H4 (cell line): Measurements from ENCODE around the gene BMP7. TPM values are rescaled to one million over a fixed set of nuclear protein-coding genes. Genes with fewer than 3 reads are reported as not detected.
A peak's percentile ranks its signal among the peaks of the same experiment; 100 is the strongest.

Experiments used
- DNase-seq: peaks from one replicate; pipeline ENCODE4 v3.0.0-alpha.2; 2015; ENCODE audit warnings: low spot score
- total RNA-seq: library from RNA; depleted of rRNA; stranded (reverse); fragments of >200 nt; shearing (Covaris generic); gene quantifications from 2 replicates; pipeline ENCODE4 v1.2.3, GENCODE V29; 2014; rRNA removed

The BMP7 gene
- total RNA-seq, result 11.3 and 11.8 TPM in 2 replicates

DNA sequence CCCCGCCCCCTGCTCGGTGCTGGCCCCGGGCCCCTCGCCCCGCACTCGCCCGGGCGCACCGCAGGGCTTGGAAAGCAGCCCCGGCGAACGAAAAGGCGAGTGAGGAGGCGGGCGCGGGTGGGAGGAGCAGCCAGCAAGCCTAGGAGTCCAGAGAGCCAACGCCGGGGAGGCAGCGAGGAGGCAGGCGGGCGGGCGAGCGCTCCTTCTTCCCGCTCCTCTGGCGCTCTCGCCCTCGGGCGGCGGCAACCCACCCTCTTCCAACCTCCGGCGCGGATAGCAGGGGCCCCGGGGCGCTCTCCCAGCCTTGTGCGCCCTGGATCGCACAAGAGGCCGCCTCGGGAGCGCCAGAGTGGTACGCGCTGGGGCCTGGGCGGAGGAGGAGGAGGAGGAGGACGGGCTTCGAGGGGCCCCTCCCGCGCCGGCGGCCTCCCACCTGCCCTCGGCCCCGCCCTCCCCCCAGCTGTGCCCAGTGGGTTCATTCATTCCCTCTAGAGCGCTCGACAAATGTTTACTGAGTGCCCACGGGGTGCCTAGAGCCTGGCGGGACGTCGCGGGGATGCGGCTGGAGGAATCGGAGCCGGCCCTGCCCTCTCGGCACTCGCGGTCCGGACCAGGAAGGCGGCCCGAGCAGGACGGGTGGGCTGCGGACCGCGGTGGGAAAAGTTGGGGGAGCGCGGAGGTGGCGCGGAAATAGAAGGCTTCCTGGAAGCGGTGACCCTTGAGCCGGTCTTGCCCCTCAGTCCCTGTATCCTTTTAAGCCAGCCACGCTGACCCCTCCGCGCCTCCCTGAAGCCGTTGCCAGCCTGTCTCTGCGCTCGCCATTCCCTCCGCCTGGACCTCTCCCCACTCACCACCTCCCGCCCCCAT, at the start of gene BMP7:
Gene BMP7, minus strand, starts transcription at position 351 of the 867 bp plus-strand sequence. CDS start 519 bp downstream, outside the sequence.
- peak; percentile 28 for DNase-seq

DNA sequence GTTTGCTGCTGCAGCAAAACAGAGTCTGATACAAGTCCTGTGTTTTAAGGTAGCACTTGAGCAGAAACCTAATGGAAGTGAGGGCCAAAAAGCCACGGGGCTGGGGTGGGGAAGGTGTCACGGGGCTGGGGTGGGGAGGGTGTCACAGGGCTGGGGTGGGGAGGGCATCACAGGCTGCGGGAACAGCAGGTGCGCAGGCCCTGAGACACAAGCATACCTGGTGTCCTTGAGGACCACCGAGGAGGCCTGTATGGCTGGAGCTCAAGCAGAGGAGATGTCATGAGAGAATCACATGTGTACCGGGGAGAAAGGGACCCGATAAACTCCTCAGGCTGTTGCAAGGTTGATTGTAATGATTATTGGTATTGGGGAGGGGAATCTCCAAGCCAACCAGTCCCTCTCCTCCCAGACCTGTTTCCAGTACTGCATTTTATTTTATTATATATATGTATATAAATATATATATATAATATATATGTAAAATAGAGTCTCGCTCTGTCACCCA, 49.6 kb upstream of the BMP7 start:
- DNase-seq, result no peak

DNA sequence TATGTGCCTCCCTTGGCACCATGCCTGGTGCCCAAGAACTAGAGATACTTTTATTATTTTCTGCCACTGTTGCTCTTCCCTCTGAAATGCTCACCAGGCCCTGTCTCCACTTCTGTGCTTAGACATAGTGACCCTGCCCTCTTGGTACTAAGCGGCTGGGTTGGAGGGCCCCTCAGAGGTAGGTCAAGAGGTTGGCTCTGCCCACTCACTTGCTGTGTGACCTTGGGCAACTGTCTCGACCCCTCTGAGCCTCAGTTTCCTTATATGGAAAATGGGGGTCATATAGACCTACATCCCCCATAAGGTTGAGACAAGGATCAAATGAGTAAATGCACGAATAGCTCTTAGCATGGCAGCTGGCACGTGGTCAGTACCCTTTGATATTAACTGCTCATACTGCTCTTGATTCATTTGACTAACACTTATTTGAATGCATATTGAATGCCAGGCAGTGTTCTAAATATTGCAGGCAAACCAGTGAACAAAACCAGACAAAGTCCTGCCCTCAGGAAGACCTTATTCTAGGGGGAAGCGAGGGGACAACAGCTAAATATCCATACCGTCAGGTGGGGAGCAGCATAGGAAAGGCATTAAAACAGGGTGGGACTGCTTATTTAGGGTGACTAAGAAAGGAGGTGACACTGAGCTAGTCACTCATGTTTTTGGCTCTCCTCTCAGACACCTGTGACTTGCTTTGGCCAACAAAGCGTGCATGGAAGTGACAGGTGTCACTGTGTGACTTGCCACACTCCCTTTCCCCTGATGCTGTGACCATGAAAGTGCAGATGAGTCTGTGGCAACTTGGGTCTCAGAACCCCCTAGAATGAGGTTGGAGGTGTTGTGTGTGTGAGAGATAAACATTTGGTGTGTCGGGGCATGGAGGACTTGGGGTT, 48.9 kb upstream of the BMP7 start:
- DNase-seq, result no peak

DNA sequence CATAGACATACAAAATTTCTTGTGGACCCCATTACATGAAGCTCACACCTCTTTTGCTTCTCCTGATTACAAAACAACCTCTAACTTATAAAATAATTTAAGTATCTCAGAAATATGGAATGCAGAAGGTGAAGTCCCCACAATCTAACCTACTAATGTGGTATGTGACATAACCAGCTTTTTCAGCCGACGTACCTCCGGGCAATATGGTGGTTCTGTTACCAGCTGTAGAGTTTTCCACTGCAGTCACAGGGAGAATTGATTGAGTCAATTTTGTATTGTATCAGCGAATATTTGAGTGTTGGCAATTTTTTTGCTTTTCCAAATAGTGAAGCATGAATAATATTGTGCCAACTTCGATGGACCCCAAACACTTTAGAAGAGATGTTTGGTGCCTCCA, 47.5 kb upstream of the BMP7 start:
- DNase-seq, result no peak

DNA sequence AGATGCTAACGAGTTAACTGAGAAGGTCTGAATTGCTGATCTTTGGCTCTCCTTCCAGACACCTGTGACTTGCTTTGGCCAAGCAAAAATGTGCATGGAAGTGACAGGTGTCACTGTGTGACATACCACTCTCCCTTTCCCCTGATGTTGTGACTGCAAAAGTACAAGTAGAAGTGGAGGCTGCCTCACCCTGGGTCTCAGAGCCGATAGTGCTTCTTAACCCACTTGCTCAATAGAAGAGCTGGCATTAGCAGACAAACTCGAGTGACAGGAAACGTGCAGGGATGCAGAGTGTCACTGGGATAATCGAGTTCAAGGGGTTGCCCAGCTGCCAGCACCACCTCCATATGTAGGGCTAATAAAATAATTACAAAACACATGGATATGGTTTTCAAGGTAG, 46.8 kb upstream of the BMP7 start:
- DNase-seq, result no peak

DNA sequence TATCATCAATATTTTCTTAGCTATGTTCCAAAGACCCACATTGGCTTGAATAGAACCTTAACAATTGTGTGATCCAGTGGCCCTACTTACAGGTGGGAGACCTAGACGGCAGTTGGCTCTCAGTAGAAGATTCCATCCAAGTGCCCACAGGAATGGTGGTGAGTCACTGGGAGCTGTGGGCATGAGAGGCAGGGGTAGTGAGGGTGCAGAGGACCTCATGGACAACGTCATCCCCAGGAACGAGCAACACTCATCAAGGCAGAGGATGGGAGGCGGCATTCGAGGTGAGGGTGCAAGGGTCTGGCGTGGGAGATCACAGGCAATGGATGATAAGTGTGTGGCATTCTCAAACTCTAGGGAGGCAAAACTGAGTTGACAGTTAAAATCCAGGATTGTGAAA, 45.7 kb upstream of the BMP7 start:
- no peak for DNase-seq

DNA sequence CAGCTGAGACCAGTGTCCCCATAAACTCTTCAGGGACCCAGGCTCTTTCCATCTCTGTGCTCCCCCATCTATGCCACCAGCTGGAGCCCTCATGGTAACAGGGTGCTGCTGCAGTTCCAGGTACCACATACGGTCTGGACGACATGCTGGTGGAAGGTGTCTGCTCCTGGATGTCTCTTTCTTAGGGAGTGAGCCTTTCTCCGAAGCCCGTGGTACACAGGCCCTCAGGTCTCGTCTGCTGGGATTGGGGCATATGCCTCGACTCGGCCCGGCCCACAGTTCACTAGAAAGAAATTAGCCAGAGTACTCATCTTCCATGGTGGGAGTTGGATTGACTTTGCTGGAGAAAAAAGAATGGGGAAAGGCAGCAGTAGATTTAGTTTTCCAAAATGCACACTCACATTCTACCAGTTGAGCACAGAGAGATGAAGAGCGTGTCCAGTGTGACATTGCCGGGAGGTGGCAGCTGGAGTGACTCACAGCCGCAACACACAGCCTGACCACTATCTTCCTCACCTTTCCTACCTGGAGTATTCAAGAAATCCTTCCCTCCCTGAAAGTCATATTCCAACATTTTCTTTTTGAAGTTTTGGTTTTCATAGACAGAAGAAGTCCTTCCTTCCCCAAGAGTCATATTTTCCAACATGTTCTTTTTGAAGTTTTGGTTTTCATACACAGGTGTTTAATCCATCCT, 44.5 kb upstream of the BMP7 start:
- no peak for DNase-seq

DNA sequence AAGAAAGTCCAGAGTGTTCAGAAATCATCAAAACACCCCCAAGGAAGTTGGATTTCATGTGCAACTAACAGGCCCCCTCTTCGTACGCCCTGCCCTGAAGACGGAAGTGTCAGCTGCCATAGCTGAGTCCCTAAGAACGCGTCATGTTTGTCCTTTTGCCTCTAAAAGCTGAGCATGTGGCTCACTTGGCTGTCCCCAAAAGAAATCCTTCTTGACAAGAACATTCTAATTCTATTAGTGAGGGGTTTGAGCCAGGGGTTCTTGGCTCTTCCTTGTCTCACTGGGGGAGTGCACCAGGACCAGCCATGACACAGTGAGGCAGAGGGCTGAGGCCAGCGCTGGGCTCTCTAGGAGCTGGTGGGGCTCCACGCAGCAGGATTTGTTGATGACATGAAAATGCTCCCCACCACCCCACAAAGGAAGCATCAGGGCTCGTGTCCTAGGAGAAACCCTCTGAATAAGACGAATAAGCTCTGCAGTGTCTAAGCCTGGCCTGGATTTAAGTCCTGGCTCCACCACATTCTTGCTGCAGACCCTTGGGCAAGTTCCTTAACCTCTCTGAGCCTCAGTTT, 43.2 kb upstream of the BMP7 start:
- no peak for DNase-seq

DNA sequence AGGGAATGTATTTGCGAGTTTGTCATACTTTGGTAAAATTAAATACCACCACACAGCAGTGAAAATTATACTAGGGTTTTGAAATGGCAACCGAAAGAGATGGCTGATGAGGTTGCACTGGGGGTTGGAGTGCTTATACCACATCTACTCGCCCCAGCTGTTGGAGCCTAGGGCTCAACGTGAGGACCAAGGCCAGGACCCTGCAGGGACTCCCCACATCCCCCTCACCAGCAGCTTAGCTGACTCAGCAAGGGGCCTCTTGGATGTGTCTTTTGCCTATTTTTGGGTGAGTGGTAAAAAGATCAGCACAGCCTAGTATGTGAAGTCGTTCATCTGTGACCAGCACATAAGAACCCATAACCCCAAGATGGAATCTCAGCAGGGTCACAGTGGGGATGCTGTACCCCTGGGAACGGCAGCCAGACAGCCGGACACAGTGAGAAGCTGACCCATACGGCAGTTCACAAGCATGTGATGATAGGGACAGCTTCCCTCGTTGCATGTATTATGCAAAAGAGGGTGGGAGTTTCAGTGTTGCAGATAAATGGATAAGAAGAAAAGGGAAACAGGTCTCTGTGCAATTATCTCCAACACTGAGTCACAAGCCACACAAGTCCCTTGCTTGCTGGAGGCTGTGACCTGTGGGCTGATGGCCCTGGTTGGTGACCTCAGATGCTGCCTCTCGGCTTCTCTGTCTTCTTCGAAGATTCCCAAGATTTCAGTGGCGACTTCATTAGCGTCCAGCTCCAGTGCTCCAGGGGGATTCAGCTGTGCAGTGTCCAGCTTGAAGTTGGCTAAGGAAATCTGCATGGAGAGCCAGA, 42.2 kb upstream of the BMP7 start:
- DNase-seq, result no peak

DNA sequence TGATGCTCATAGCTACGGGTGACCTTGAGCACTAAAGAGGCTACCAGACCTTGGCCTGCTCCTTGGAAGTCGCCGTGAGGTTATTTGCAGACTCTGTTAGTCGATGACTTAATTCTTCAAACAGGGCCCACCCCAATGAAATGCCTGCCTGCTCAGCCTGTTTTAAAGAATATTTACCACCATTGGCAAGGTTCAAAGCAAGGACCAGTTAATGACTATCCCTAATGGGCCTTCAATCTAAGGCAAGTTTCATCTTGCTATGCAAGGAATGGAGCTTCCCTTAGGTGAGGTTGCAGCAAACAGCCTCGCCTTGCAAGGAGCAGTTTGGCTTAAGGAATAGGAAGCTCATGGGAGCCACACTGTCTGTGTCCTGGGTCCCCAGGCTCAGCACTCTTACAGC, 40.3 kb upstream of the BMP7 start:
- DNase-seq, result no peak

DNA sequence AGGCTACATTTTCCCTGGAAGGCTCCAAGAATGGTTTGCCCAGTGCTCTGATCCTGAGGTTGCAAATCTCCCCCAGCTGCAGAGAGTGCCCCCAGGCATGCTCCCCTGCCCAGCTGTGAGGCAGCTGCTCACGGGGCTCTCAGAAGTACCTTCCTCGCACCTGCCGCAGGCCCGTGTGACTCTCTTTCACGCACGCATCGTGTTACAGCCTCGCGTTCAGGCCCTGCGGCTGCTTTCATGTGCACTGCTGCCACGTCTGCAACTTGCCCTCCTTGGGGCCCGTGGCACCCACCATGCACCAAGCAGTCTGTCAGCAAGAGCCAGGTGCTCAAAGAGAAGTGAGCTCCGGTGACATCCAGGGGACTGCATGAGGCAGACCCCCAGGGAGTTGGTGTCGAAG, 34.6 kb upstream of the BMP7 start:
- no peak for DNase-seq

DNA sequence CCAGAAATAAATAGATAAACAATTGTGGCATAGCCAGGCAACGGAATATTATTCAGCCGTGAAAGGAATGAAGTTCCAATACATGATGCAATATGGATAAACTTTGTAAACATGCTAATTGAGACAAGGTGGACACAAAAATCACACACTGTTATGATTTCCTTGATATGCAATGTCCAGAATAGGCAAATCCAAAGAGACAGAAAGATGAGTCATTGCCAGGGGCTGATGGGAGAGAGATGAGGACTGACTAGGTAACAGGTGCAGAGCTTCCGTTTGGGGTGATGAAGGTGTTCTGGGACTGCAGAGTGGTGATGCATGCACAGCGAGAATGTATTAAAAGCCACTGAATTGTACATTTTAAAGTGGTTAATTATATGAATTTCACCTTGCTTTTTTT, 32.0 kb upstream of the BMP7 start:
- DNase-seq, result no peak

DNA sequence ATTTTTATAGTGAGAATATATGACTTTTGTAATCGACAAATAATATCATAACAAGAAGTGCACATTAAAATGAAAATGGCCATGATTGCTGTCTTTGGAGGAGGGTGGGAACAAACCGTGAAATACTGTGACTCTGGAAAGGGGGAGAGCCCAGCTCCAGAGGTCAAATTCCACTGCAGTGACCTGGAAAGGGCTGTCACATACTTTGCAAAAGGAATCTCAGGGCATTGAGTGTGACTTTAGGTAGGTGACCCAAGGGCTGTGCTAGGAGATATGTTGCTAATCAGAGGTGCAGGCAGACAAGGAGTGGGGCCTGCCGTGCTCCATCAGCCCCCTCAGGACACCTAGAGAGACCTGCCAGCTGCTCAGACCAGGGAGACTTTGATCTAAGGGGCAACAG, 28.1 kb upstream of the BMP7 start:
- DNase-seq, result no peak

DNA sequence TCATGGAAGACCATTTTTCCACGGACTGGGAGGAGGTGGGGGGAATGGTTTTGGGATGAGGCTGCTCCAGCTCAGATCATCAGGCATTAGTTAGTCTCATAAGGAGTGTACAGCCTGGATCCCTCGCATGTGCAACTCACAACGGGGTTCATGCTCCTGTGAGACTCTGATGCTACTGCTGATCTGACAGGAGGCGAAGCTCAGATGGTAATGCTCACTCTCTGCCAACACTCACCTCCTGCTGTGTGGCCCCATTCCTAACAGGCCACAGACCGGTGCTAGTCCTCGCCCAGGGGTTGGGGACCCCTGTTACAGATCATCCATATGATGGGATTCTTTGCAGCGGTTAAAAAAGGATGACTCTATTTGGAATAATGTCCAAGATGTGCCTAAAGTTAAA, 27.6 kb upstream of the BMP7 start:
- no peak for DNase-seq

DNA sequence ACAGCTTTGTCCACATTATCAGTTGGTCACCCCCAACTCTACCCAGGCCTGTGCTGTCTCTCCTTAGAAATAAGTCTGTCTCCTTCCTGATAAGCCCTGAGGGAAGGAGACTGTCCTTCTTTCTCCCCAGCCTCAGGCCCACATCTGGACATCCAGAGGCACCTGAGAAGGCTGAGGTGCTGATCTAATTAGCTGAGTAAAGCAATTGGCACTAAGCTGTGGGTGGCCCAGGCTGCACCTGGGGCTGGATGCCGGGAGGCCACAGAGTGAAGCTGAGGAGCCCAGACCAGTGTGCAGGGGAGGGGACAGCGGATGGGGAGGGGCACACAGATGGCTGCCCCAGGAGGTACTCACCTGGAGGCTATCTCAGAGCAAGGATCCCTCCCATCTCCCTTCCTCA, 26.2 kb upstream of the BMP7 start:
- DNase-seq, result no peak

DNA sequence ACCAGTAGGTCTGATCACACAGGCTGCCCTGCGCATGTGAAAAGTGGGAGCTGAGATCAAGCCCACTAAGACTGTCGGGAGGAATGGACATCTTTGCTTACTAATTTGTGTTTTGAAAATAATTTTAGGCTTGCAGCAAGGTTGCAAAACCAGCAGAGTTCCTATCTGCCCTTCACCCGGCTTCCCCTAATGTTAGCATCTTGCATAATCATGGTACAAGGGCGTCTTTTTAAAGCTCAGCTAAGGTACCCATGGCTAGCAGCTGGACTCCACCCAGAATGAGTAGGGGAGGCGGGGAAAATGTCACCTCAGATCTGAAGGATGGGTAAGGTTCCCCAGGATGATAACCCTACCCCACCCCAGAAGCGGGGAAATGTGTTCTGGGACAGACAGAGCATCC, 25.3 kb upstream of the BMP7 start:
- DNase-seq, result no peak

DNA sequence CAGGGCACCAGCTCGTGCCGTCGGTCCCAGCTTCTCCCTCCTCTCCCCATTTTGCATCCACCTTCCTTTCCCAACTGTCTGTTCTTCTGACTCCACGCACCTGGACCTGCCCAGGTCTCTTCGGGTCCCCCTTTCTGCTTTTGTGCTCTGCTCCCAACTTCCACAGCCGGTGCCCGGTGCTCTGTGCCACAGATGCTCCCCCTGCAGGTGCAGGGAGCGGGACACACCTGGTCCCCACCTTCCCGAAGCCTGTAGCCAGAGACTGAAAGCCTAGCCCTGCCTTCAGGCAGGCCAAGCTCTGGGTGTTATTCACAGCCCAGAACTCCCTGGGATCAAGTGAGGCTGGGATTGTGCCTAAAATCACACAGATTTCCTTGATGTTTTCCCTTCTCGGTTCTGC, 24.6 kb upstream of the BMP7 start:
- no peak for DNase-seq

DNA sequence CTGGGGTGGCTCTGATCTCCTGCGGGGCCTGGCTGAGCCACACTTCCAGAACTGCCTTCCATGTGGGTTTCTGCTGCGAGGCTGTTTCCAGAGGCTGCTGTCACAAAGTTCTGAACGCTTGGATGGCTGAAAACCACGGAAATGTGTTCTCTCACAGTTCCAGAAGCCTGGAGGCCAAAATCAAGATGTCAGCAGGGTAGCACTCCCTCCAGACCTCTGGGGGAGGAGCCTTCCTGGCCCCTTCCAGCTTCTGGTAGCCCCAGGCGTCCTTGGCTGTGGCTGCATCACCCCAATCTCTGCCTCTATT, 23.7 kb upstream of the BMP7 start:
- no peak for DNase-seq

DNA sequence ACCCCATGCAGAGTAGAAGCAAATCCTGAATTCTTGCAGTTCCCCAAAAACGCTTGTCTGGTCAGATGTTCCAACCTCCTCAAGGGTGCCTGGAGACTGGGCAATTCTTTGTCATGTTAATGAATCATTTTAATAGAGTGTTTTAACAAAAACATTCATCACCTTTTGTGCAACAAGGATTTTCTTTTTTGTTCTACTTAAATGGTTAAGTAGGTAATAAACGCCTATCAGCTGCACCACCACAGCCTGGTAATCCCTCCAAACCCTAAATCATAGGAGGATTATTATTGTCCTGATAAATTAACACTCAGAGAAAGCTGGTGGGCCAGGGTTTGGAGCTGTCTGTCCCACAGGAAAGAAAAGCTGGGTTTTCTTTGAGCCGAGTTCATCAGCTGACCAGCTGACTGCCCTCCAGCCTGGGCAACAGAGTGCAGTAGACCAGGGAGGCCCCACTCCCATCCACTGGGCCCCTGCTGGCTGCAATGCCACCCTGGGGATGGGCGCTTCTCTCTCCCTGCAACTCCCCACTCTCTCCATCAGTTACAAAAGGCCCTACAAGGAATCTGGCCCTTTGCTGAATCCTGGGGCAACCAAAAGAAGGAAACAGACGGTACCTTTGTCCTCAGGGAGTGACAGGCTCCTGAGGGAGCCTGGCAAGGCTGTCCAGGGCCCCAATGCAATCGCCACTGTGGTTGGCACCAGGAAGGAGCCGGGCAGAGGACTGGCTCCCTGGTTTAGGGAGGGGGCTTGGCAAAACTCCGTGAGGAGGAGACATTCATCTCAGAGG, 23.1 kb upstream of the BMP7 start:
- DNase-seq, result no peak

DNA sequence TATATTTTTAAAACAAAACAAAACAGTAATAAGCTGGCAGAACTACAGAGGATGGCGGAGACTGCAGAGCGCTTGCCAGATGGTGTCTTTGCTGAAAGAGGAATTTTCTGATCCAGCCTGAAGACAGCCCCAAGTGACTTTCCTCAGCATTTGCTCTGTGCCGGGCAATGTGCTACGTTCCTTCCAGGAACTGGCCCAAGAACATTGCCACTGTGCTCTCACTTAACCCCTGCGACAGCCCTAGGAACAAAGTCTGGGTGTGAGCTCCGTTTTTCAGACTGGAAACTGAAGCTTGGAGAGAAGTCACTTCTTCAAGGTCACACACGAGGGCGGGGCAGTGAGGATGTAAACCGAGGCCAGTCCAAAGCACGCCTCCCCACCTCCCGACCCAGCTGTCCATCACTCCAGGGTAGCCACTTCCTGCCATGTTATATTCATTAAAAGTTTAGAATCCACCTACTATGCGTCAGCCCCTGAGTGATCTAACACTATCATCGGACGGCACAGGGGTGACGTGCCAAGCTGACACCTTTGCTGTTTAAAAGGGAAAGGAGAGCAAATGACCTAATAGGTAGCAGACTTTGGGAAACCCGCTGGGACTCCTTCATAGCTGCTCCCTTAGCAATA, 22.3 kb upstream of the BMP7 start:
- no peak for DNase-seq
